ENCODE results near the gene STOML1. TPM values are rescaled to one million over a fixed set of nuclear protein-coding genes. Genes with fewer than 3 reads are reported as not detected.
A peak's percentile ranks its signal among the peaks of the same experiment; 100 is the strongest.

Gene STOML1
- total and polyA plus RNA-seq, 2 donors from 2014 or later = 15.0 to 22.2 TPM

GRCh38 chr15:73934281-73934680 lies 57.8 kb downstream of the STOML1 start:
- no peak for DNase-seq

GRCh38 chr15:73932381-73933191 lies 59.5 kb downstream of the STOML1 start:
- no peak for TF ChIP-seq CTCF (IDR thresholded peaks at IDR 0.05; ENCODE audit: borderline replicate concordance, extremely low read depth, insufficient read depth)
- Histone ChIP-seq H3K9me3 (ENCODE audit: control insufficient read depth in 2 of 3, insufficient read depth in 1 of 3, low read length in 3 of 3) (no peaks in the 10 kb centered on the region), H3K4me3 (ENCODE audit: low read length in 3 of 3) (no peak overlapping the region), H3K27ac (ENCODE audit: low read depth in 2 of 2, low read length in 2 of 2) (no peak overlapping the region), H3K36me3 (ENCODE audit: control insufficient read depth in 2 of 3, insufficient read depth in 3 of 3, low read length in 3 of 3) (no peaks in the 10 kb centered on the region), H3K9ac (ENCODE audit: low read length in 3 of 3) (no peak overlapping the region), H3K4me1 (ENCODE audit: control insufficient read depth in 2 of 3, insufficient read depth in 2 of 3, low read depth in 1 of 3, low read length in 3 of 3) (peaks cover 4 to 25% (median 15%) of the 10 kb centered on the region in 3 donors), H3K27me3 (ENCODE audit: control insufficient read depth, insufficient read depth, low read length) (no peaks in the 10 kb centered on the region)
- peak in 1 of 5 donors; percentile 29 for DNase-seq
- no peak for FAIRE-seq
- intact Hi-C loops (cut with DNase I) = no loop called here

More at GRCh38 chr15:73934281-73934680, 57.8 kb downstream of the STOML1 start:
- no peak overlapping the region for H3K27ac ChIP-seq (ENCODE audit: low read depth in 2 of 2, low read length in 2 of 2)
- TF ChIP-seq CTCF (IDR thresholded peaks at IDR 0.05; ENCODE audit: borderline replicate concordance, extremely low read depth, insufficient read depth) = no peak
- intact Hi-C loops (cut with DNase I) = no loop called here
- H3K9me3 ChIP-seq (ENCODE audit: control insufficient read depth in 2 of 3, insufficient read depth in 1 of 3, low read length in 3 of 3) = no peaks in the 10 kb centered on the region
- H3K4me3 ChIP-seq (ENCODE audit: low read length in 3 of 3) = no peak overlapping the region
- no peaks in the 10 kb centered on the region for H3K27me3 ChIP-seq (ENCODE audit: control insufficient read depth, insufficient read depth, low read length)
- FAIRE-seq = no peak
- H3K9ac ChIP-seq (ENCODE audit: low read length in 3 of 3) = no peak overlapping the region
- H3K36me3 ChIP-seq (ENCODE audit: control insufficient read depth in 2 of 3, insufficient read depth in 3 of 3, low read length in 3 of 3) = no peaks in the 10 kb centered on the region
- H3K4me1 ChIP-seq (ENCODE audit: control insufficient read depth in 2 of 3, insufficient read depth in 2 of 3, low read depth in 1 of 3, low read length in 3 of 3) = peaks cover 4 to 18% (median 11%) of the 10 kb centered on the region in 3 donors

- no peak overlapping the region for H3K4me3 ChIP-seq (ENCODE audit: low read length in 3 of 3)
- H3K27ac ChIP-seq (ENCODE audit: low read depth in 2 of 2, low read length in 2 of 2) = no peak overlapping the region
- intact Hi-C loops (cut with DNase I) = no loop called here
- H3K36me3 ChIP-seq (ENCODE audit: control insufficient read depth in 2 of 3, insufficient read depth in 3 of 3, low read length in 3 of 3) = no peaks in the 10 kb centered on the region
- no peaks in the 10 kb centered on the region for H3K9me3 ChIP-seq (ENCODE audit: control insufficient read depth in 2 of 3, insufficient read depth in 1 of 3, low read length in 3 of 3)
- TF ChIP-seq CTCF (IDR thresholded peaks at IDR 0.05; ENCODE audit: borderline replicate concordance, extremely low read depth, insufficient read depth) = no peak
- peak in 1 of 5 donors; percentile 53 for DNase-seq
- H3K27me3 ChIP-seq (ENCODE audit: control insufficient read depth, insufficient read depth, low read length) = no peaks in the 10 kb centered on the region
- FAIRE-seq = no peak
- H3K9ac ChIP-seq (ENCODE audit: low read length in 3 of 3) = no peak overlapping the region
- H3K4me1 ChIP-seq (ENCODE audit: control insufficient read depth in 2 of 3, insufficient read depth in 2 of 3, low read depth in 1 of 3, low read length in 3 of 3) = peaks cover 0 to 23% (median 7%) of the 10 kb centered on the region in 3 donors
These were observed 60.7 kb downstream of the STOML1 start for GRCh38 chr15:73931441-73931840.

All from kidney (tissue), 14 donors.